HG03378 (cell line): ENCODE data around the gene ATOH7.
A peak's percentile ranks its signal among the peaks of the same experiment; 100 is the strongest.
"Not testable (repeated sequence)": the region's sequence is repeated elsewhere in the genome, so short reads cannot be mapped to it uniquely, and the experiment has no call there.

Experiments
- ATAC-seq: cut with Tn5 transposase; IDR thresholded peaks from one replicate; pipeline ENCODE4 v1.9.1; 2021; ENCODE audit warnings: mild to moderate bottlenecking, moderate library complexity; ENCODE audit not compliant: unreplicated experiment

ATOH7 gene

DNA sequence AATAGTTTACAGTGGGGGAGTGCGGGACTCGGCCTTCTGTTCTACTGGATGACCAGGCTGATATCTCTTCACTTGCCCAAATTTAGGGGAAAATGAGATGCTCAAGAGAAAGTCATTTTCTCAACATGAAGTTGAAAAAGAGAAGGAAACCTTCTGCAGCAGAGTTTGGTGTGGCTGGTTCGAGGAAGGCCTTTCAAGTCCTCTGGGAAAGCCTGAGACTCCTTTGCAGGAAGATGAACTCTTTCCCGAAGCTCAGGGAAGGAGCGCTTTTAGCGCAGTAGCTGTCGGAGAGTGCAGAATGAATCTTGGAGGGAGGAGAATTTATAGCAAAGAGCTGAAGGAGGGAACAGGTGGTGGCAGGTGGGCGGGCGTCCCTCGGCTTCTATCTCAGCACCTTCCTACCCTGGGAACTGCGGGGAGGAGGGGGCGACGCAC, at the start of gene ATOH7:
ATOH7 (minus strand) TSS at position 297 of the 435 bp plus-strand sequence. CDS start 436 bp downstream, outside the sequence.
- no peak for ATAC-seq

DNA sequence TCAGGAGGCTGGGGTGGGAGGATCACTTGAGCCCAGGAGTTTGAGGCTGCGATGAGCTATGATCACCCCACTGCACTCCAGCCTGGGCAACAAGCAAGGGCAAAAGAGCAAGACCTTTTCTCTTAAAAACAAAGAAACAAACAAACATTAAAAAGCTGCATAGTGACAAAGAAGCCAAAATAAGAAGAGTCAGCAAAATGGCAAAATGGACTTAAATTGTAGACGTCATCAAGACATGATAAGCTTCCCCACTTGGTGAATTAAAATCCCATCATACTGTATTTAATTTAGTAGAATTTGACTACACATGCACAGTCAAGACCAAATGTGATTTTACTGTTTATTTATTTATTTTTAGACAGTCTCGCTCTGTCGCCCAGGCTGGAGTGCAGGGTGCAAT, 48.8 kb upstream of the ATOH7 start:
- ATAC-seq: no peak

DNA sequence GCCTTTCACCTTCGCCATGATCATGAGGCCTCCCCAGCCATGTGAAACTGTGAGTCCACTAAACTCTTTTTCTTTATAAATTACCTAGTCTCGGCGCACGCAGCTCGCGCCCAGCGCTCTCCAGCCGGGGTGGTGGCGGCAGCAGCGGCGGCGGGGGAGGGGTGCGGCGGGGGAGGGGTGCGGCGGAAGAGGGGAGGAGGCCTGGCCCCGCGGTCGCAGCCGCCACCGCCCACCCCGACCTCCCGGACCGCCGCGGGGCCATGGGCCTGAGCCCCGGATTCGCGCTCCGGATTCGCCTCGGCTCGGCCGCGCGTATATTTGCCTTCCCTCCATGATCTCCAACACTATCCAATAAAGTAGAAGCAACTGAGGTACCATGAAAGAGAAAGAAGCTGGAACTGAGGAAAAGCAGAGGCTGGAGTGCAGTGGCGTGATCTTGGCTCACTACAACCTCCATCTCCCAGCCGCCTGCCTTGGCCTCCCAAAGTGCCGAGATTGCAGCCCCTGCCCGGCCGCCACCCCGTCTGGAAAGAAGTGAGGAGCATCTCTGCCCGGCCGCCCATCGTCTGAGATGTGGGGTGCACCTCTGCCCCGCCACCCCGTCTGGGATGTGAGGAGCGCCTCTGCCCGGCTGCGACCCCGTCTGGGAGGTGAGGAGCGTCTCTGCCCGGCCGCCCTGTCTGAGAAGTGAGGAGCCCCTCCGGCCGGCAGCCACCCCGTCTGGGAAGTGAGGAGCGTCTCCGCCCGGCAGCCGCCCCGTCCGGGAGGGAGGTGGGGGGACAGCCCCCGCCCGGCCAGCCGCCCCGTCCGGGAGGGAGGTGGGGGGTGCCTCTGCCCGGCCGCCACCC, 47.2 kb upstream of the ATOH7 start:
- not testable (repeated sequence) for ATAC-seq

DNA sequence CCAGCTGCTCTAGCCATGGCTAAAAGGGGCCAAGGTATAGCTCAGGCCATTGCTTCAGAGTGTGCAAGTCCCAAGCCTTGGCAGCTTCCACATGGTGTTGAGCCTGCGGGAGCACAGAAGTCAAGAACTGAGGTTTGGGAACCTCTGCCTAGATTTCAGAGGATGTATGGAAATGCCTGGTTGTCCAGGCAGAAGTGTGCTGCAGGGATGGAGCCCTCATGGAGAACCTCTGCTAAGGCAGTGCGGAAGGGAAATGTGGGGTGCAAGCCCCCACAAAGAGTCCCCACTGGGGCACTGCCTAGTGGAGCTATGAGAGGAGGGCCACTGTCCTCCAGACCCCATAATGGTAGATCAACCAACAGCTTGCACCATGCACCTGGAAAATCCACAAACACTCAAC, 45.9 kb upstream of the ATOH7 start:
- not testable (repeated sequence) for ATAC-seq

DNA sequence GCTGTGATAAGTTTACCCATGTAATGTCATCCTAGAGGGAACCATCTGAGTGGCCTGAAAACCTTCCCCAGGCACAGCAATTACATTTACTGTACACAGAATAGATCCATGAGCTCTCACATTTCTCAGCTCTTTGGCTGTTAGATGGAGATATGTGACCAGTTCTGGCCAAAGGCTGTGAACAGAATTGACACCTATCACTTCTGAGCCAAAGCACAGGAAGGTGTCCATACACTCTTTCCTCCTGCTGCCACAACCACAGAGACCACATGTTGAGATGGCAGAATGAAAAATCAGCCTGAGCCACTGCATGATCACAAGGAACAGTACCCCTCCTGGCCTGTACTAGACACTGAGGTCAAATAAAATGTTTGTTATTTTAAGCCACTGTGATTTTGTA, 44.3 kb upstream of the ATOH7 start:
- ATAC-seq: no peak

DNA sequence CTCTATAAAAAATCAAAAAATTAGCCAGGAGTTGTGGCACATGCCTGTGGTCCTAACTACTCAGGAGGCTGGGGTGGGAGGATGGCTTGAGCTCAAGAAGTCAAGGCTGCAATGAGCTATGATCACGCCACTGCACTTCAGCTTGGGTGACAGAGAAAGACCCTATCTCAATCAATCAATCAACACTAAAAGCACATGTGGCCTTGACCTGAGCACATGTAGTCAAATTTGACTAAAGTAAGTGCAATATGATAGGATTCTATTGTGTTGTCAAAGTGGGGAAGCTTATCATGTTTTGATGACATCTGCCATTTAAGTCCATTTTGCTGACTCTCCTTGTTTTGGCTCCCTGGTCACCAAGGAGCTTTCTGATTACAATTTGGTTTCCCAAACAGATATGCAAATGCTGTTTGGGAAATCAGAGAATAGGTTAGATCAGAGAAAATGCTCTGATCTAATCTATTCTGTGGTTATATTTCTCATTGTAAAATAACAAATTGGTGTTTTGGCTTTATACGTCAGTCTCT, 43.8 kb upstream of the ATOH7 start:
- no peak for ATAC-seq

DNA sequence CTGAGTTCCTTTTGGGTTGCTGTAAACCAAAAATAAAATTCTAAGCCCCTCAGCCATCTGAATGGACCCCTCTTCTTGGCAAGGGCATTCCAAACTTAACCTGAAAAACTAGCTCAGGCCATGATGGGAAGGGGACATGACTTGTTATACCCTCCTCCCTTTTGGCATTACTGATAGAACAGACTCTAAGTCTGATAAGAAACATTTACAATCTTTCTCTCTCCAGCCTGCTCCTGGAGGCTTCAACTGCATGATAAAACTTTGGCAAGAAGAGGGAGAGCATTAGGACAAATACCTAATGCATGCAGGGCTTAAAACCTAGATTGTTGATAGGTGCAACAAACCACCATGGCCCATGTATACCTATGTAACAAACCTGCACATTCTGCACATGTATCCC, 40.9 kb upstream of the ATOH7 start:
- no peak for ATAC-seq

DNA sequence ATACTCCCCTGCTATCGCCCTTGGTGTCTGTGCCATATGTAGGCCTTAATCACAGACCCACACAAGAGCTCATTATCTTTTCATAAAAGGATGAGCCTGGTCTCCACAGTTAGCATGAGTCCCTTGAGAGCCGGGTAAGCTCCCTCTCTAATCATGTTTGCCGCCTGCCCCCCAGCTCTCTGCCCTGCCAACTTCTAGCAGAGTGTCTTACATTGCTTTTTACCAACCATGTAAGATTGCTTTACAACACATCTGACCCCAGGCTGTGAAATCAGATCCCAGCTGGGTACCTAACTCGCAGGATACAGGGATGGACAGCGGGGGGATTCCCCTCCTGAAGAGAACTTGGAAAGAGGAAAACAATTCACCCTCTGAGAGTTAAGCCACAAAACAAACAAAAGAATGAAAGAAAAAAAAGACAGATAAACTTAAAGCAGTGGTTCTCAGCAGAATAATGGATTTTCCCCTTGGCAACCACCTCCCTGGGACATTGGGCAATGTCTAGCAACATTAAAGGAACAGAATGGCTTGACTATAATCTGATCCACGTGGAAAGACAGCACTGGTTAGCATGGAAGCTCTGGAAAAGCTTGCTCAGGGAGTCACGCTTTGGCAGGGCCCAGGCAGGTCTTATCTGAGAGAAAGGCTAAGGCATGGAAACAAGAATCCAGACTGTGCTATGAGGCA, 39.4 kb upstream of the ATOH7 start:
- ATAC-seq: no peak

DNA sequence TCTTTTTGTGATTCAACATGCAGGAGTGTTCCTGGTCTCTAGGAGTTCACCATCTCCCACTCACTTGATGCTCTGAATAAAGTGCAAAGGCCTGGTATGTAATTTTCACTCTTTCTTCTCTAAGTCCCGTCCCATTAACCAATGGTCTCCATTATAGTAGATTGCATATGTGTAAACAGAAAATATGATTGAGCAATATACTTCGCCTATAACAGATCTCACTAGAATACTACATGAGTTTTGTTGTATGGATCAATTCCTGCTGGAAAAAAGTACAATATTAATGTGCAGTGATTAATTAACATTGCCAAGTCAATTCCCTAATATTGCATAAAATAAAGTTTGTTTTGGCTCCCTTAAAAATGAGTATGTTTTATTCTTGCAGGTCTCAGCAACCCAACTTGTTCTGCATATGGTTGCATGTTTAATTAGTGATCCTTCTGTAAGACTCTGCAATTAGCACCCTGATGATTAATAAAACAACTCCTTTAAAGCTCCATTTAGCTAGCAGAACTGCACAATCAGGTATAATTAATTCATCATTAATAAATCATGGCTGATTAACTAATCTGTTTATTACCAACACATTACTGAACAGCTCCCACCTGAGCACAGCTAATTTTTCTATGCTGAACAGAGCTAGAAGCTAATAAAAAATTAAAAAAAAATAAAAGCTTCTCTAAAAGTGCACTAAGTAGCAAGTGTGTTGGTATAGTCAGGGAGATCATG, 37.8 kb upstream of the ATOH7 start:
- ATAC-seq: no peak

DNA sequence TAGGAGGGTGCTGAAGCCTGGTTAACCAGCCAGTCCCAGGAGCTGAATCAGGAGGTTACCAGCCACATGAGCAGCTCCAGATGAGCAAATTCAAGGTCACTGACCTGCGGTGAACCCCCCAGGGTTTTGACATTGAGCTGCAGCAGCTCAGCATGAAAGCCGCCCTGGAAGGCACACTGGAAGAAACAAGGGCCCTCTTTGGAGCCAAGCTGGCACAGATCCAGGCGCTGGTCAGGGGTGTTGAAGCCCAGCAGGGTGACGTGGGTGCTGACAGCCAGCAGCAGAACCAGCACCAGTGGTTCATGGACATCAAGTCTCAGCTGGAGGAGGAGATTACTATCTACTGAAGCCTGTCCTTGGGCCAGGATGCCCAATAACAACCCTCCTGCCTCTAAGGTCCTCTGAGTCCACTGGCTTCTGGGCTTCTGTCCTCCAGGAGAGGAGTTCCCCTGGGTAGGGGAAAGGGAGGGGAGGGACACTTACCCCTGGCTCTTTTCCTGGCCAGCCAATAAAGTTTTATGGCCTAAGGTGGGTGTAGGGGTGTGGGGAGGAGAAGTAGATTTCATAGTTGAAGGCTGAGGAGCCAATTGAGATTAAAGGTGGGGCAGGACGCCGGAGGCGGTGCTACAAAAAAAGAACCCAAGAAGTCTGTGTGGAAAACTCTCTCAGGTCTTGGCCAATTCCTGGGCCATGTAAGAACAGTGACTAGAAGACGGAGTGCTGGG, 29.4 kb upstream of the ATOH7 start:
- ATAC-seq: no peak

DNA sequence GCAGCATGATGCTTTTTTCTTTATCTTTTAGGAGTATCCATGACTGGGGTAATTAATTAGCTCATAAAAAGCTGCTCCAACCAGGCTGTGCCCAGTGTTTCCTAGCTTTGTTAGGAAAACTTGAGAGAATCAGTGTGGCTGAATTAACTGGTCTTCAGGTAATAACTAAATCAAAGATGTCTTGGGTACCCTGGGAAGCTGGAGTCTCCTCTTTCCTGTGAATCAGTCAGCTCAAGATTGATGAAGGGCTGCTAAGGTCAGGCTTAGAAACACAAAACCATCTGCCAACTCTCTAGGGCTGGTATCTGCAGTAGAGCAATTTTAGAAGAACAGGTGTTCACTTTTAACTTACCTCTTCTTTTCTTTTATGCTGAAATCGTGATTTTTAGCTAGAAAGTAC, 21.4 kb upstream of the ATOH7 start:
- no peak for ATAC-seq

DNA sequence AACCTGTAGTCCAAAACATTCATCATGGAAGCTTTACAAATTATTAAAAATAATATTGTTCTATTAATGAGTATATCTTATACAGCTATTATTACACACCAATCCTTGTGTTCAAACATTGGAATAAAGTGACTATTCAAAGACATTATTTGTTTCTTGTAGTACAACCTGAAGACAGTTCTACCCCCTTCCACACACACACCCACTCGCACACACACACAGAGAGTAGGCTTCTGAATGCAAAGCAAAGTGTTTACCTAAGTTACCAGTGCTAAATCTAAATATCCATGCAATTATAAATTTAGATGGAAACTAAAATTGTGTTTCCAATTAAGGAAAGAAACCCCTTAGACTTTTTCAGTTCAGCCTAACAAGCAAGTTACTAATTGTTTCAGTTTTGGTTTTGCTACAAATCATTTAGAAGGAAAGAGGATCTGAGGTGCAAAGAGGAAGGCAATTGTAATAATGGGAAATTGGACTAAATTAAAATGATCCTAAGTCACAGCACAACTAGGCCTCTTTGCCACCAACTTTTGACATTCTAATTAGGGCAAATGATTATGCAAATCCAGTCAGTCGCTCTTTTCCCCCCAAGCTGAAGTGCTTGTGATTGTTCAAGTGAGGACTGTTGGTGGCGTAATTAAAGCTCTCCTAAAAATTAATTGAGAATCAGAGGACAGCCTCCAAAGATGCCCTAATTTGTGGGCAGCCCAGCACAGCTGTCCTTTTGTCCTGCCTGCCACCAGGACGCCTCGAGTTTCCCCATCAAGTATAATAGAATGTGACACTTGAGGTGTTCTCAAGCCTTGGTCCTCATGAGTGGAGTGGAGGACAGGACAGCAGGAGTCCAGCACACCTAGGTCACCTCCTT, 19.9 kb upstream of the ATOH7 start:
- peak; percentile 58 for ATAC-seq

DNA sequence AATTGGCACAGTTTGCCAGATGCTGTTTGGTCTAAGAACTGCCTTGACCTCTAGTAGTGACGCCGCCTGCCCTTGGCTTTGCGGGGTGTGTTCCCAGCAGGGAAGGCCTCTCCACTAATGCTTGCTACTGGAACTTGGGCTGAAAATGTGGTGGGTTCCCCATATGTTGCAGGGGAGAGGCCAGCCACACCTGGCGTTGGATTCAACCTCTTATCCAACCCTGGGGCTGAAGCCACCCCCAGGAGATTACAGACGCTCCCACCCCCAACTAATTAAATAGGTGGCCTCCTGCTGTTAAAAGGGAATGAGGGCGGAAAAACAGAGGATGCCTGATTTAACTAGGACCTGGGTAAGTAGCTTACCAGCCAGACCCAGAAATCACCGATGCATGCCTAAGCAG, 19.2 kb upstream of the ATOH7 start:
- no peak for ATAC-seq

DNA sequence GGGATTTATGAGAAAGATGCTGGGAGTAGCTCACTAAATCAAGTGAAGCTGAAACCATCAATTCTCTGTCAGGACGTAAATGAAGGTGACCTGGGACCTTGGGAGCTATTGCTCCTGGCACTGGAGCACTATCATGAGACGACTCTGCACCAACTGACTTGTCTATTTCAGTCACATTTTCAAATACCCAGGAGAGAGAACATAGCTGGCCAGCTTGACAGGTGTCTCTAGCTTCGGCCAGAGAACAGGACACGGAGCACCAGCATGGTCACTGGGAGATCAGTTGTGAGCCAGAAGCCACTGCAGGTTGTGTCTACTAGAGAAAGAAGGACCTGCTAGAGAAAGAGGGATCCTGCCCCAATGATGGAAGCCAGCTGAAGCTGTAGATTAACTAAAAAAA, 17.4 kb upstream of the ATOH7 start:
- ATAC-seq: no peak

DNA sequence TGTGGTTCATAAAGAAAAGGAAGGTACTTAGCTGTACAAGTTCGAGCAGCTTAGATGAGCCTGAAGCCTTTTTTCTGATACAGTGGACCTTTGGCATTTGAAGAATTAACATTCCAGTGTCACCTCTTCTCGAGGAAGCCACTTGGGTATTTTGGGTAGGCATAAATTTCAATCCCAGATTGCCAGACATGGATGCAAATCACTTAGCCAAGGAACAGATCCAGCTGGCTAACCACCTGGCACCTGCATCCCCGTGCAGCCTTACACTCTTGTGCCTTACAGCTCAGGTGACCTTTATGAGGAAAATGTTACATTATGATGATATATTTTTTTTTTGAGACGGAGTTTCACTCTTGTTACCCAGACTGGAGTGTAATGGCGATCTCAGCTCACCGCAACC, 16.0 kb upstream of the ATOH7 start:
- ATAC-seq: no peak

DNA sequence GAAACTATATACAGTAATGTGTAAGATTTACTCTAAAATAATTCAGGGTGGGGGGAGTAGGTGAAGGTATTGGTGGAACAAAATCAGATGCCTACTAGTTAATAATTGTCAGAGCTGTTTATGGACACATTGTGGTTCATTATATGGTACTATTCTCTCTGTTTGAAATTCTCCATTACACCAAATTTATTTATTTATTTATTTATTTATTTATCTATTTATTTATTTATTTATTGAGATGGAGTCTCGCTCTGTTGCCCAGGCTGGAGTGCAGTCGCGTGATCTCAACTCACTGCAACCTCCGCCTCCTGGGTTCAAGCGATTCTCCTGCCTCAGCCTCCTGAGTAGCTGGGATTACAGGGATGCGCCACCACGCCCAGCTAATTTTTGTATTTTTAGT, 14.5 kb upstream of the ATOH7 start:
- not testable (repeated sequence) for ATAC-seq

DNA sequence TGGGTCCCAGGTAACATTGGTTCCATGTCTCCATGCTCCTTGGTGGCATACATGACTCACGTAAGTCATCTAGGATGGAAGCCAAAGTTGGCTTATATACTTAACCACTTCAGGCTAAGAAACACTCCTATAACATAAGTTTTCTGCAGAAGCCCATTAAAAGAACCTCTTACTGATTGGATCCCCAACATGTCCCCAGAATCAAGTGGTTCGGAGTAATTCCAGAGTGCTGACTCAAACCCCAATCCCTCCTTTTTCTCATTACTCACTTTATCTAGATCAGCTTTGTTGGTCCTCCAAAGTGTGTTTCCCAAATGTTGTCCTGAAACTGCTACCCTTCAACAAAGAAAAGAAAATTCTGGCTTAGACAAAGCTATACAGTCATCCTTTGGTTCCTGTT, 10.1 kb upstream of the ATOH7 start:
- ATAC-seq: no peak

DNA sequence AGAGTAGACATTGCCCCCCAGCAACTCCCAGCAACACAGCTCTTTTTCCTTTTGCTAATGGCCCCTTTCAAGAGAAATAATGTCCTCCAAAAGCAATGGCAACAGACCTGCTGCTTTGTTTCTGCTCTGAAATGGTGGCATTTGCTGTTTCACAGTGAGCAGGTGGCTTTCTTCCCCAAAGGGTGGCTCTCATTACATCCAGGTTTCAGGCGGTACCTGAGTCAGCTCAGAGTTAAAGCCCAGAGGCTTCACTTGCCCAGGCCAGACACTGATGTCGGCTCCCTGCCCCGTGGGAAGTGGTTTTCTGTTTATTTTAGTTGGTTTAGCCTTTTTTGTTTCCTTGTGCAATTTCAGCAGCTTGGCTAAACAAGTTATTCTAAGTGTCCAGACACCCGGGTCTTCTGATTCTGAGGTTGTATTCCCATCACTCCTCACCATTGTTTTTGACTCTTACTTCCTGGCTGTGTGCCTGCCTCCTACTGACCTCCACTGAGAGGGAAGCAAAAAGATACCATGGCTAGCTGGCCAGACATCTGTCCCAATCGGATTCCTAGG, 7.8 kb upstream of the ATOH7 start:
- no peak for ATAC-seq

DNA sequence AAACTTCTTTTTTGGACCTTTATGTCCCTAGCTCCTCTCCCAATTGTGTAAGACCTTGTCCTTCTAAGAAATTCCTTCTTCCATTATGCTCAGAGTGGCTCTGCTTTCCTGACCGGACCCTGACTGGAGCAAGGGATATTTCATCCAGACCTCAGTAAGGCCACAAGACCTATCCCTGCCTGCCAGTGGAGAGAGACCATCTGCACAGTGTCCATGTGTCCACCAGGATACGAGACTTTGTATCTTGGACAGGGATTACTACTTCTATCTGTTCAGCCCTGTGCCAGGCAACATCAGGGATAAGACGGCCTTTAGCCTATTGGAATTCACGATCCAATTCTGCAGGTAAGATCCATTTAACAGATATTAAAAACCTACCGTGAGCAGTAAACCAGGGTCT, 7.2 kb upstream of the ATOH7 start:
- no peak for ATAC-seq

DNA sequence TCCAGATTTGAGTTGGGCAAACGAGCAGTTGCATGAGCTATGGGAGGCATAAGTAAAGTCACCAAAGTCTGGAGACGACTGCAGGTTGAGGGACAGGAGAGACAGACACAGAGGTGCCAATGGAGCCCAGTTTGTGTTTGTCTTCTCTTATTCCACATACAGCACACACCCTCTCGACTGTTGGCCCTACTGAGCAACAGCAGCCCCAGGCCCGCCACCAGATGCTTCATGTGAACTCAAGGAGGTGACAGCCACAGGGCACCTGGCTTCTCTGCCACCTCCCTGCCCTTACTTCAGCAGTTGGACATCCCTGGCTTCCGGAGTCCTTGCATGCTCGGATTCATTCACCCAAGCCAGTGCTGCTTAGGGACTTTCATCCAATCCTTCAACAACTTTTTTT, 6.5 kb upstream of the ATOH7 start:
- no peak for ATAC-seq
